SK-N-SH treated with all-trans-retinoic acid at 6 μM for 48 hours (cell line): Measurements from ENCODE around the gene ANKRD42.

Source experiments
- PPARA ChIP-seq: fragments of 250-450 bp; sonication (Bioruptor Pico); IDR thresholded peaks from 2 replicates; pipeline ENCODE4 v1.5.0; 2020; ENCODE audit warnings: mild to moderate bottlenecking, borderline replicate concordance
- TOX ChIP-seq: fragments of 250-450 bp; sonication (Bioruptor Pico); IDR thresholded peaks from 2 replicates; pipeline ENCODE4 v1.8.0; 2021; ENCODE audit warnings: mild to moderate bottlenecking, moderate library complexity, borderline replicate concordance
- TF ChIP-seq, protein P1 (sequence below): fragments of 250-450 bp; sonication (Bioruptor Pico); IDR thresholded peaks from 2 replicates; pipeline ENCODE4 v1.5.1; 2021; ENCODE audit warnings: mild to moderate bottlenecking, moderate library complexity

DNA sequence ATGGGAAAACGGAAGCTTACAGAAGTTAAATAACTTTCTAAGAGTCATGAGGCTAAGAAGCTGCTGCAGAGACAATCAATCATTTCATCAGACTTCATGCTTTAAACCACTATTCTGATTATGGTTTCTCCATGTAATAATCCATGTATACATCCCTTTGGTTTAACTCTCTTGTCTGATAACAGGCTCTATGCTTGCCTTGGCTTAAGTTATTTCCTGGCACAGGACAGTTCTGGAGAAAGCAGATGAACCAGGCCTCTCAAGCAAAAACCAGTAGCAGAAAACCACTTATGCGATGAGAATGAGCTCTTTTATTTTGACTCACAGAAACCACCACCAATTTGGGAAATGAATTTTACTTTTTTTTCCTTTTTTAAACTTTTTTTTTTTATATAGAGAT lies 43.1 kb upstream of the ANKRD42 start:
- TF ChIP-seq PPARA (CRISPR knock-in tag): no peak
- TF ChIP-seq, protein P1, sequence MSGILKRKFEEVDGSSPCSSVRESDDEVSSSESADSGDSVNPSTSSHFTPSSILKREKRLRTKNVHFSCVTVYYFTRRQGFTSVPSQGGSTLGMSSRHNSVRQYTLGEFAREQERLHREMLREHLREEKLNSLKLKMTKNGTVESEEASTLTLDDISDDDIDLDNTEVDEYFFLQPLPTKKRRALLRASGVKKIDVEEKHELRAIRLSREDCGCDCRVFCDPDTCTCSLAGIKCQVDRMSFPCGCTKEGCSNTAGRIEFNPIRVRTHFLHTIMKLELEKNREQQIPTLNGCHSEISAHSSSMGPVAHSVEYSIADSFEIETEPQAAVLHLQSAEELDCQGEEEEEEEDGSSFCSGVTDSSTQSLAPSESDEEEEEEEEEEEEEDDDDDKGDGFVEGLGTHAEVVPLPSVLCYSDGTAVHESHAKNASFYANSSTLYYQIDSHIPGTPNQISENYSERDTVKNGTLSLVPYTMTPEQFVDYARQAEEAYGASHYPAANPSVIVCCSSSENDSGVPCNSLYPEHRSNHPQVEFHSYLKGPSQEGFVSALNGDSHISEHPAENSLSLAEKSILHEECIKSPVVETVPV: no peak
- TF ChIP-seq TOX (CRISPR knock-in tag): no peak
